8988T (cell line): ENCODE data around the gene ATP6V1C2.

ENCODE experiments used
- DNase-seq: peaks from one replicate; pipeline ENCODE4 v3.0.0; 2011

ATP6V1C2 gene

GRCh38 chr2:10733980-10734379, 12.6 kb downstream of the ATP6V1C2 start:
- no peak for DNase-seq

DNA sequence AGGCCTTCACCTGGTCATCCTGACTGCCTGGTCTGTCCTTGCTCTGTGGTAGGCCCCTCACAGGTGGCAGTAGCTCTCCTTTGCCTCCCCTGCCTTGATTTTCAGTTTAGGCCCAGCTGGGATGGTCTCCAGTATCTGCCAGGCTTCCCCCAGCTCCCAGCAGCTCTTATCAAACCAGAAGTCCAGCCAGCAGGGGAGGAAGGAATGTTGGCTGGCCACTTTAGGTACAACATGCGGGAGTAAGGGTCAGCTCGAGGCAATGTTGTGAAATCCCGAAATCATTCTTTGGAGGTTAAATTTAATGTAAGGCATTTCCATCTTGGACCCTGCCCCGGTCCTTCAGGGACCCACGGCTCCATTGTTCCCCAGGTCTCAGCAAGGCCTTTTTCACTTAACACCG, 16.8 kb downstream of the ATP6V1C2 start:
- no peak for DNase-seq

DNA sequence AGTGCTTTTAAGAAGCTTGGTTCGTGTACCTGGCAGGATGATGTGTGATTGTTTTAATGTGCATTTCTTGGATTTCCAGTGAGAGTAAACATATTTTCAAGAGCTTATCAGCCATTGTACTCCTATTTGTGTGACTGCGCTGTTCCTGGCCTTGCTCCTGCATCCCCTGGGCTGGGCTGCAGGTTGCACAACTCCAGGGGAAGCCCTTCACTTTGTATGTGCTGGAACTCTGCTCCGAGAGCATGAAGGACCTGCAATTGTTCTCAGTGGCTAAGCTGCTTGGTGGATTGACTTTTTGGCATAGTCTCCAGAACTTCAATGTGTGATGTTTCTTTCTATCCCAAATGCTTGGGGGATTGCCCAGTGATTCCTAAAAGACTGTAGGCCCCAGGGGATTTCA, 18.8 kb downstream of the ATP6V1C2 start:
- DNase-seq: no peak

- DNase-seq: no peak
Observed at GRCh38 chr2:10741139-10741538, 19.7 kb downstream of the ATP6V1C2 start.

DNA sequence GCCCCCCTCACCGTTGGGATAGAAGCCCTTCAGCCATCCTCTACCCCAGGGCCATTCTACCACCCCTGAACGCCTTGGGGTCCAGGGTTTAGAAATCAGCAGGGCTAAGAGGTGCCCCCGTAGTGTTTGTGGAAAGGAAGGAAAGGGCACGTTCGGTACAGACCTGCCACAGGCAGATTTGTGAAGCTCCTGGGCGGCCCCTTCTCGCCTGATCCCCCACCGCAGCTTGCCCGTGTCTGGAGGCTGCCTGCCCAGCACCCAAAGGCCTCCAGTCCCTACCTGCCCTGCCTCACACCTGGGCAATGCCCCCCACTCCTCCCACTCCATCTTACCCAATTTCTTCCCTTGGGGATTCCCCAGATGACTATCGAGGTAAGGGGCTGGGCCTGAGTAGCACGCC, 21.2 kb downstream of the ATP6V1C2 start:
- DNase-seq: no peak

- no peak for DNase-seq
Observed at GRCh38 chr2:10750610-10751009, 29.2 kb downstream of the ATP6V1C2 start.

- no peak for DNase-seq
Observed at GRCh38 chr2:10752236-10752635, 30.8 kb downstream of the ATP6V1C2 start.

DNA sequence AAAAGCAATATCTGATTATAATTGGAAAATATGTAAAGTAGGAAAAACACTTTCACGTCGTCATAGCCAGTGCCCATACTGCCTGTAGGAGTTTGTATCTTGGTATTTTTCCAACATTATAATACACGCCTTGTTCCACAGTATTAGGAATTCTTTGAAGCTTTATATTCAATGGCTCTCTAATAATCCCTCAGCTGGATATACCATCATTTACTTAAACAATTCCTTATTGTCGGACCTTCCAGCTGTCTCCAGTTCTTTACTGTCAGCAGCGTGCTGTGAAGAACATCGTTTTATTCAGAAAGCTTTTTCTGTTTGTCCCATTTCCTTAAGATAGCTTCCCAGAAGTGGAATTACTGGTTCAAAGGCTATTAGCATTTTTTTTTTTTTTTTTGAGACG, 31.7 kb downstream of the ATP6V1C2 start:
- DNase-seq: no peak

- DNase-seq: no peak
Observed at GRCh38 chr2:10753876-10754275, 32.4 kb downstream of the ATP6V1C2 start.

GRCh38 chr2:10755621-10756020, 34.2 kb downstream of the ATP6V1C2 start:
- DNase-seq: no peak

- DNase-seq: no peak
Observed at GRCh38 chr2:10757814-10758286, 36.4 kb downstream of the ATP6V1C2 start.

GRCh38 chr2:10759151-10759714, 37.8 kb downstream of the ATP6V1C2 start:
- DNase-seq: no peak

GRCh38 chr2:10760794-10761504, 39.5 kb downstream of the ATP6V1C2 start:
- no peak for DNase-seq

DNA sequence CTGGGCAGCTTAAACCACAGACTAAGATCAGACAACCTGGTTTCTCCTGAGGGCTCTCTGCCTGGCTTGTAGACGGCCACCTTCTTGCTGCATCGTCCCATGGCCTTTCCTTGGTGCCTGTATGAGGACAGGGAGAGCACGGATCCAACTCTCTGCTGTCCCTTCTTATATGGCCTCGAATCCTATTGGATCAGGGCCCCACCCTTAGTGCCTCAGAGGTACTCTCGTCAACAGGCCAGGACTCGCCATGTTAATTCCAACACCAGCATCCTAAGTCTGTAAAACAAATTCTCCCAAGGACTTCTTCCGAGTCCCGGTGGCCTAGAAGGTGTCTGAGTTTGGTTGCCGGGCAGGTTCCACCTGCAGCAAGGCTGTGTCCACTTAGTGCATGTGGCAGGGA, 40.2 kb downstream of the ATP6V1C2 start:
- no peak for DNase-seq

DNA sequence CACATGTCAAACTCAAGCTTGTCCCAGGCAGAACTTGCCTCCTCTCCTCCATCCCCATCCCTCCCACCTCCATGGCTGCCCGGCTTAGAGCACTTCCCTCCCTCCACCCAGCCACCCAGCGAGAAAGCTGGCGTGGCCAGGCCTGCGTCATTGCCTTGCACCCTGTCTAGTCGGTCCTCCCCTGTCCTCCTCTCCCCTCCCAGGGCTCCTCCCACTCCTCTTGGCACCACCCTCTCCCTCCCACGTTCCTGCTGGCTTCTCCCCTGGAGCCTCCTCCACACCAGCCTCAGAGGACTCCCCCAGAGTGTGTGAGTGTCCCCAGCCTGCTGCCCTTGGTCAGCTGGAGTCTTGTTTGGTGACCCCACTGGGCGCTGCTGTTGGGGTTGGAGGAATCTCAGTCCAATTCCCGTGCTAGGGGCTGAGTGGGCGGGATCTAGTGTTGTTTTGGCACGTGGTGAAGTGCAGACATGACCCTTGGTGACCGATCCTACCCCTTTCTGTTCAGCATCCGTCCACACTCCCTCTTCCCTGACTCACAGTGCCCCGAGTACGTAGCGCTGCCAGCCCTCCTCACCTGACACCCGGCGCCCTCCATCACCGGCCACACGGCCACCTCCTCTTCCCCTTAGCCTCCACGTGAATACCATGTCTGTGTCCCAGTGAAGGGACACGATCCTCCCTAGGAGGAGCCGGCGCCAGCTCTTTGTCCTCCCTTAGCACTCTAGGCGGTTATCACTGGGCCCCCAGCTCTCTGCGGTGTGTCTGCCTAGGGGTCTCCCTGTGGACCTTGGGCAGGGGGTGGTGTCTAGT, 41.4 kb downstream of the ATP6V1C2 start:
- DNase-seq: no peak

DNA sequence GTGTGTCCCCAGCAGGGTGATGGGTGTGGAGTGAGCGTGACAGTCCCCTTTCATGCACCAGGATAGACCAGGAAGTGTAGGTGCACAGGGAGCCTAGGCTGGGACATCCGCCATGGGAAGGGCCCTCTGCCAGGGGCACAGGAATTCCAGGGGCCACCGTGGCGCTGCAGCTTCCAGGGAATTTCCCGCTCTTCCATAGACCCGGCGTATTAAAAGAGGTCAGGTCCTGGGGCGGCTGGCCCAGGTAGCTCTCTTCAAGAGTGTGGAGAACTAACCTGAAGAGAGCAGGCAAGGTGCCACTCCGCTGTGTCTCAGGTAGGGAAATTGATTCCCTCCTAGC, 42.0 kb downstream of the ATP6V1C2 start:
- DNase-seq: no peak

- DNase-seq: no peak
Observed at GRCh38 chr2:10764096-10764785, 42.8 kb downstream of the ATP6V1C2 start.

DNA sequence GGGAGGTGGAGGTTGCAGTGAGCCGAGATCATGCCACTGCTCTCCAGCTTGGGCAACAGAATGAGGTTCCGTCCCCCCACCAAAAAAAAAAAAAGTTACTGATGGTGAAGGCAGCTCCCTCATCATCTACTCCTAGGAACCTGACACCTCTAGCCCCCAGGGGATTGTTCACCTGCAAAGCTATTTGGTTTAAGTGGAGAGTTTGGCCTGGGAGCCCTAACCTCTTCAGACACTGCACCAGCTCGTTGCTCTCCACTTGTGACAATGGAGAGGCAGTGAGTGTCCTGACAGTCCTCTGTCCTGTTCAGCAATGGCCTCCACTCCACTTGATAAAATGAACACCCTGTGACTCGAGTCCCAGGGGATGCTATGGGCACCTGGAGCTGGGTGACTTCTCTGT, 43.5 kb downstream of the ATP6V1C2 start:
- DNase-seq: no peak

DNA sequence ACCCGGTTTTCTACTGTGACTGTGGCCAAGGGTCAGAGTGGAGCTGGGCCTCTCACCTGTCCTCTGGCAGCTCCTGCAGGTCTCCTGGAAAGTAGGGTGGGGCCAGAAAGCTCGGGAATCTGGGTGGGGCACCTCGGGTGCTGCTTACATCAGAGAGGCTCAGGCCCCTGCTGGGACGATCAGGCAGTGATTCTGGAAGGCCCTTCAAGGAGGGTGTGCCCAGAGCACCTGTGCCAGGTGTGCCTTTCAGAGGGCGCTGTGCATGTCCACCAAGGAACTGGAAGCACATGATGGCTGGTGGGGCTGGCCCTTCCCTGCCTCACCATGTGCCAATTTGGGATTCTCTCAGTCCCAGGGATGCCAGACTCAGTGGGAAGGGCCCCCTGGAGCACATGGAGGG, 44.0 kb downstream of the ATP6V1C2 start:
- no peak for DNase-seq

- DNase-seq: no peak
Observed at GRCh38 chr2:10765914-10766313, 44.5 kb downstream of the ATP6V1C2 start.

GRCh38 chr2:10768063-10768507, 46.7 kb downstream of the ATP6V1C2 start:
- DNase-seq: no peak

- DNase-seq: no peak
Observed at GRCh38 chr2:10770956-10771750, 49.7 kb downstream of the ATP6V1C2 start.

DNA sequence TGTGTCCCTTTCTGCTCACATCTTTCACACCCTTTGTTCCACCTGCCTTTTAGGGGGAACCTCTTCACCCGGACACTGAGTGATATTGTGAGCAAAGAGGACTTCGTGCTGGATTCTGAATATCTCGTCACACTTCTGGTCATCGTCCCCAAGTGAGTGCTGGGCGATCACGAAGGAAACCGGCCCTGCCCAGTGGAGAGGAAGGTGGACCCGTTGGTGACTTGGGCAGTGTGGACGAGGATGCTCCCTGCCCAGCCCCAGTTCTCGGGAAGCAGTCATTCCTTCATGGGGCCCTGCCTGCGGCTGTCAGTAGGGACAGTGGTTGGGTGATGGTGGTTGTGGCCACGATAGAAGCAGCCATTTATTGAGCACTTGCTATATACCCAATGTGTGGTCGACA, 50.4 kb downstream of the ATP6V1C2 start:
- DNase-seq: no peak
